Astrocyte (in vitro differentiated cells and primary cell): ENCODE results near the gene HEMK1. TPM values are rescaled to one million over a fixed set of nuclear protein-coding genes. Genes with fewer than 3 reads are reported as not detected.
A peak's percentile ranks its signal among the peaks of the same experiment; 100 is the strongest.

Experiments
- DNase-seq: peaks from one replicate; pipeline ENCODE4 v3.0.0-alpha.2; 2010; ENCODE audit warnings: low read depth
- FAIRE-seq: peaks from 2 replicates; lab custom pipeline; 2011; peaks lifted over from hg19 to GRCh38; lab: Jason Lieb, UNC
- H2AFZ ChIP-seq: 2 replicates; pipeline ENCODE4 v1.6.0; 2012; ENCODE audit warnings: low read depth, low read length, inconsistent platforms
- H3K27ac ChIP-seq: 2 replicates; pipeline ENCODE4 v1.5.1; 2011; ENCODE audit warnings: low read depth, low read length, inconsistent platforms
- H3K27me3 ChIP-seq: 2 replicates; pipeline ENCODE4 v1.6.0; 2011; ENCODE audit warnings: low read length, inconsistent platforms; ENCODE audit not compliant: insufficient read depth
- H3K36me3 ChIP-seq: 2 replicates; pipeline ENCODE4 v1.5.1; 2011; ENCODE audit warnings: low read length, inconsistent platforms; ENCODE audit not compliant: insufficient read depth
- H3K4me1 ChIP-seq: 2 replicates; pipeline ENCODE4 v1.5.1; 2011; ENCODE audit warnings: low read length, inconsistent platforms; ENCODE audit not compliant: insufficient read depth
- H3K4me2 ChIP-seq: 2 replicates; pipeline ENCODE4 v1.6.0; 2012; ENCODE audit warnings: low read length, inconsistent platforms
- H3K4me3 ChIP-seq: 2 replicates; pipeline ENCODE4 v1.5.1; 2011; ENCODE audit warnings: low read depth, mild to moderate bottlenecking, low read length, inconsistent platforms; ENCODE audit not compliant: insufficient read depth
- H3K79me2 ChIP-seq: 2 replicates; pipeline ENCODE4 v1.6.0; 2012; ENCODE audit warnings: mild to moderate bottlenecking, low read length, inconsistent platforms; ENCODE audit not compliant: insufficient read depth
- H3K9ac ChIP-seq: 2 replicates; pipeline ENCODE4 v1.6.0; 2012; ENCODE audit warnings: mild to moderate bottlenecking, low read length, inconsistent platforms
- H3K9me3 ChIP-seq: 2 replicates; pipeline ENCODE4 v1.5.1; 2012; ENCODE audit warnings: low read depth, mild to moderate bottlenecking, low read length, inconsistent platforms; ENCODE audit not compliant: insufficient read depth
- H4K20me1 ChIP-seq: 2 replicates; pipeline ENCODE4 v1.6.0; 2012; ENCODE audit warnings: low read length, inconsistent platforms; ENCODE audit not compliant: insufficient read depth
- H3K27ac Mint-ChIP-seq: one replicate; pipeline ENCODE4 v1.8.0; 2021; ENCODE audit warnings: mild to moderate bottlenecking, mixed read lengths; ENCODE audit not compliant: unreplicated experiment
- H3K27me3 Mint-ChIP-seq: one replicate; pipeline ENCODE4 v1.8.0; 2021; ENCODE audit warnings: low read depth, mixed read lengths; ENCODE audit not compliant: unreplicated experiment
- H3K36me3 Mint-ChIP-seq: one replicate; pipeline ENCODE4 v1.8.0; 2021; ENCODE audit warnings: low read depth, mixed read lengths; ENCODE audit not compliant: unreplicated experiment
- H3K4me1 Mint-ChIP-seq: one replicate; pipeline ENCODE4 v1.8.0; 2021; ENCODE audit warnings: low read depth, mixed read lengths; ENCODE audit not compliant: unreplicated experiment
- H3K4me3 Mint-ChIP-seq: one replicate; pipeline ENCODE4 v1.8.0; 2021; ENCODE audit warnings: mild to moderate bottlenecking, moderate library complexity, mixed read lengths; ENCODE audit not compliant: unreplicated experiment
- H3K9me3 Mint-ChIP-seq: one replicate; pipeline ENCODE4 v1.8.0; 2021; ENCODE audit warnings: mild to moderate bottlenecking, mixed read lengths; ENCODE audit not compliant: unreplicated experiment
- CTCF ChIP-seq: IDR thresholded peaks from 2 replicates; pipeline ENCODE4 v1.5.1; 2011; ENCODE audit warnings: low read depth, mild to moderate bottlenecking, inconsistent platforms, low read length, moderate library complexity; ENCODE audit not compliant: insufficient read depth
- EZH2 ChIP-seq: IDR thresholded peaks from 2 replicates; pipeline ENCODE4 v1.6.1; 2012; ENCODE audit warnings: mild to moderate bottlenecking, low read length, inconsistent platforms; ENCODE audit not compliant: insufficient read depth
- total RNA-seq: library from RNA; stranded (reverse); gene quantifications from 2 replicates; pipeline ENCODE4 v1.2.1, GENCODE V29; 2021

Gene HEMK1
- total RNA-seq, 1 donor from 2014 or later: 13.6 TPM

GRCh38 chr3:50562861-50563260 is 6.5 kb upstream of the HEMK1 start:
- FAIRE-seq: no peak
- H3K27ac Mint-ChIP-seq: no peak overlapping the region

GRCh38 chr3:50563867-50564266 is 5.5 kb upstream of the HEMK1 start:
- FAIRE-seq (no peak), DNase-seq (no peak)

More at GRCh38 chr3:50562861-50563260, 6.5 kb upstream of the HEMK1 start:
- Histone ChIP-seq H3K9ac (no peak overlapping the region), H3K4me3 (no peak overlapping the region), H2AFZ (no peak overlapping the region), H3K36me3 (no peaks in the 10 kb centered on the region), H3K4me1 (peaks cover 8% of the 10 kb centered on the region), H3K79me2 (no peaks in the 10 kb centered on the region), H3K27ac (no peak overlapping the region), H3K4me2 (peak overlapping the region; percentile 1), H3K27me3 (peaks cover 2% of the 10 kb centered on the region), H4K20me1 (no peaks in the 10 kb centered on the region), H3K9me3 (no peaks in the 10 kb centered on the region)
- H3K4me3 Mint-ChIP-seq: no peak overlapping the region
- peaks cover 17% of the 10 kb centered on the region for H3K27me3 Mint-ChIP-seq
- peaks cover 7% of the 10 kb centered on the region for H3K4me1 Mint-ChIP-seq
- TF ChIP-seq CTCF (no peak), EZH2 (no peak)
- H3K9me3 Mint-ChIP-seq: no peaks in the 10 kb centered on the region
- H3K36me3 Mint-ChIP-seq: peaks cover 12% of the 10 kb centered on the region
- DNase-seq: peak; percentile 50

More at GRCh38 chr3:50563867-50564266, 5.5 kb upstream of the HEMK1 start:
- peaks cover 9% of the 10 kb centered on the region for H3K36me3 Mint-ChIP-seq
- no peak overlapping the region for H3K9ac ChIP-seq
- H3K4me2 ChIP-seq: no peak overlapping the region
- peaks cover 9% of the 10 kb centered on the region for H3K4me1 Mint-ChIP-seq
- H3K4me1 ChIP-seq: peaks cover 8% of the 10 kb centered on the region
- H3K27me3 ChIP-seq: no peaks in the 10 kb centered on the region
- H3K27ac Mint-ChIP-seq: no peak overlapping the region
- no peaks in the 10 kb centered on the region for H3K9me3 ChIP-seq
- H3K36me3 ChIP-seq: no peaks in the 10 kb centered on the region
- no peaks in the 10 kb centered on the region for H3K79me2 ChIP-seq
- H3K4me3 Mint-ChIP-seq: no peak overlapping the region
- H2AFZ ChIP-seq: no peak overlapping the region
- TF ChIP-seq EZH2 (no peak), CTCF (no peak)
- no peaks in the 10 kb centered on the region for H3K9me3 Mint-ChIP-seq
- H4K20me1 ChIP-seq: no peaks in the 10 kb centered on the region
- no peak overlapping the region for H3K27ac ChIP-seq
- H3K27me3 Mint-ChIP-seq: peaks cover 9% of the 10 kb centered on the region
- no peak overlapping the region for H3K4me3 ChIP-seq
